HepG2 (cell line): ENCODE measurements around the gene CYP4F22. TPM values are rescaled to one million over a fixed set of nuclear protein-coding genes. Genes with fewer than 3 reads are reported as not detected.

ENCODE experiments used
- GABPA ChIP-seq, 2 experiments: IDR thresholded peaks; 2 replicates each; pipeline ENCODE4 v1.6.1; 2011 to 2016; ENCODE audit warnings: low read depth in 2 of 2, low read length in 1 of 2, missing biosample characterization in 1 of 2, missing genetic modification characterization in 1 of 2
- ISL2 ChIP-seq: sonication (generic); formaldehyde crosslinking; IDR thresholded peaks from 2 replicates; pipeline ENCODE4 v1.5.0; 2020; ENCODE audit warnings: missing genetic modification reagents
- MTA1 ChIP-seq: sonication (generic); formaldehyde crosslinking; IDR thresholded peaks from 2 replicates; pipeline ENCODE4 v1.4.0; 2020; ENCODE audit warnings: missing genetic modification reagents, mild to moderate bottlenecking, borderline replicate concordance
- NR2C2 ChIP-seq: sonication (generic); formaldehyde crosslinking; IDR thresholded peaks from 2 replicates; pipeline ENCODE4 v1.4.0; 2020; ENCODE audit warnings: missing genetic modification reagents, mild to moderate bottlenecking, moderate library complexity, borderline replicate concordance
- NR2F1 ChIP-seq, 2 experiments: fragments of 450-650 bp in 1 of 2; formaldehyde crosslinking in 1 of 2; IDR thresholded peaks; 2 replicates each; pipeline versions ENCODE4 v1.5.0 to v1.6.1; 2016 to 2020; ENCODE audit warnings: mild to moderate bottlenecking in 1 of 2, missing compliant biosample characterization in 1 of 2, missing genetic modification reagents in 1 of 2, moderate library complexity in 1 of 2
- NR2F6 ChIP-seq, 2 experiments: IDR thresholded peaks; 2 replicates each; pipeline ENCODE4 v1.6.1; 2016; ENCODE audit warnings: antibody characterized with exemption in 1 of 2, mild to moderate bottlenecking in 1 of 2
- RARA ChIP-seq: IDR thresholded peaks from 2 replicates; pipeline ENCODE4 v1.6.1; 2016; ENCODE audit warnings: missing genetic modification reagents, missing compliant biosample characterization
- RXRA ChIP-seq: sonication (generic); formaldehyde crosslinking; IDR thresholded peaks from 2 replicates; pipeline ENCODE4 v1.5.1; 2020; ENCODE audit warnings: missing genetic modification reagents
- SALL1 ChIP-seq: sonication (generic); formaldehyde crosslinking; IDR thresholded peaks from 2 replicates; pipeline ENCODE4 v1.8.0; 2022; ENCODE audit warnings: mild to moderate bottlenecking, missing genetic modification reagents
- SKIL ChIP-seq: sonication (generic); formaldehyde crosslinking; IDR thresholded peaks from 2 replicates; pipeline ENCODE4 v1.8.0; 2022; ENCODE audit warnings: missing genetic modification reagents, mild to moderate bottlenecking, moderate library complexity, borderline replicate concordance
- TBL1XR1 ChIP-seq: fragments of 150-350 bp; IDR thresholded peaks from 2 replicates; pipeline ENCODE4 v1.6.1; 2014; ENCODE audit warnings: borderline replicate concordance, low read length; ENCODE audit not compliant: partially characterized antibody
- ZNF34 ChIP-seq: sonication (generic); formaldehyde crosslinking; IDR thresholded peaks from 2 replicates; pipeline ENCODE4 v1.4.0; 2020; ENCODE audit warnings: mild to moderate bottlenecking, missing genetic modification reagents, borderline replicate concordance
- polyA plus RNA-seq, 8 experiments: library from polyadenylated mRNA; depleted of rRNA in 3 of 8; stranded (reverse) in 7 of 8; unstranded in 1 of 8; fragments of >200 nt; fragmentation: Illumina TruSeq in 4 of 8; extraction: Trizol in 4 of 8; gene quantifications; 2 replicates each; pipeline versions ENCODE4 v1.2.1 to v1.2.3, GENCODE V29; 2011 to 2016; ENCODE audit warnings: low read depth in 4 of 8, missing spikeins in 1 of 8, mixed read lengths in 1 of 8; ENCODE audit not compliant: insufficient read depth in 1 of 8
- total RNA-seq, 5 experiments: library from RNA; depleted of rRNA; stranded (reverse); fragments of >200 nt; fragmentation: Illumina TruSeq; extraction: Trizol; gene quantifications; 2 replicates each; pipeline ENCODE4 v1.2.3, GENCODE V29; 2016; ENCODE audit warnings: low read depth in 1 of 5
- TF ChIP-seq, protein P1 (sequence below), 2 experiments: fragments of 450-650 bp in 1 of 2; sonication (generic) in 1 of 2; formaldehyde crosslinking in 1 of 2; IDR thresholded peaks; 2 replicates each; pipeline versions ENCODE4 v1.6.1 to v1.8.0; 2016 to 2022; ENCODE audit warnings: antibody characterized with exemption in 1 of 2, mild to moderate bottlenecking in 1 of 2, missing genetic modification reagents in 1 of 2
- TF ChIP-seq, protein P2 (sequence below): fragments of 450-650 bp; IDR thresholded peaks from 2 replicates; pipeline ENCODE4 v1.6.1; 2017; ENCODE audit warnings: mild to moderate bottlenecking

Gene CYP4F22
- total and polyA plus RNA-seq, 2 of the 13 experiments (the other 11 are each of a cell fraction or from before 2014, with no cell fraction given) = 0.05 TPM; not detected in 1

DNA sequence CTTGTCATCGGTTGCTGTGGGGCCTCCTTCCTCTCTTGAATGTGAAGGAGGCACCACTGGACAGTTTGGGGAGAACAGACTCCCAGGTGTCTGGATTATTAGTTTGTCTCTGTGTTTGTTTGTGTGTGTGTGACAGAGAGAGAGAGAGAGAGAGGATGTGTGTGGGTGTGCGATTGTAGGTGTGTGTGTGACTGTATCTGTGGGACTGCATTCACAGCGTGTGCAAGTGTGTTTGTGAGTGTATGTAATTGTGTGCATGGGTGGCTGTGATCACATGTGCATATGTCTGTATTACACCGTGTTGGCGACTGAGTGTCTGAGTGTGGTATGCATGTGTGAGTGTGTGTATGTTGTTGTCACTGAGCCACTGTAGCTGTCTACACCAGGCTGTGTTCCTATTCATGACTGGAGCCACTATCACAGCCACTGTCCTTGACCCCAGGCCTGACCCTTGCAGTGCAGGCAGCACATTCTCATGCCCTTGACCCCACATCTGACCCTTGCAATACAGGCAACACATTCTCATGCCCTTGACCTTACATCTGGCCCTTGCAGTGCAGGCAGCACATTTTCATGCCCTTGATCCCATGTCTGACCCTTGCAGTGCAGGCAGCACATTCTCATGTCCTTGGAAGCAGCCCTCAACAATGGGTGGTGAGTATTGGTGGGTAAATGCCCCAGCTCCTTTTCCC, 81.6 kb downstream of the CYP4F22 start (continued):
- no peak for TF ChIP-seq ISL2 (CRISPR knock-in tag)
- TF ChIP-seq SKIL (CRISPR knock-in tag) = peak; percentile 81
- no peak for TF ChIP-seq GABPA (IDR thresholded peaks at IDR 0.05; ENCODE audit: low read depth, low read length)
- no peak for TF ChIP-seq GABPA (CRISPR knock-in tag; IDR thresholded peaks at IDR 0.05; ENCODE audit: low read depth)
- TF ChIP-seq TBL1XR1 = peak; percentile 39
- TF ChIP-seq RXRA = peak; percentile 89
- TF ChIP-seq NR2F1 (CRISPR knock-in tag; IDR thresholded peaks at IDR 0.05) = peak; percentile 64 to 80; a peak in 2 of 4 replicates
- no peak for TF ChIP-seq ZNF34 (CRISPR knock-in tag)
- TF ChIP-seq, protein P1, sequence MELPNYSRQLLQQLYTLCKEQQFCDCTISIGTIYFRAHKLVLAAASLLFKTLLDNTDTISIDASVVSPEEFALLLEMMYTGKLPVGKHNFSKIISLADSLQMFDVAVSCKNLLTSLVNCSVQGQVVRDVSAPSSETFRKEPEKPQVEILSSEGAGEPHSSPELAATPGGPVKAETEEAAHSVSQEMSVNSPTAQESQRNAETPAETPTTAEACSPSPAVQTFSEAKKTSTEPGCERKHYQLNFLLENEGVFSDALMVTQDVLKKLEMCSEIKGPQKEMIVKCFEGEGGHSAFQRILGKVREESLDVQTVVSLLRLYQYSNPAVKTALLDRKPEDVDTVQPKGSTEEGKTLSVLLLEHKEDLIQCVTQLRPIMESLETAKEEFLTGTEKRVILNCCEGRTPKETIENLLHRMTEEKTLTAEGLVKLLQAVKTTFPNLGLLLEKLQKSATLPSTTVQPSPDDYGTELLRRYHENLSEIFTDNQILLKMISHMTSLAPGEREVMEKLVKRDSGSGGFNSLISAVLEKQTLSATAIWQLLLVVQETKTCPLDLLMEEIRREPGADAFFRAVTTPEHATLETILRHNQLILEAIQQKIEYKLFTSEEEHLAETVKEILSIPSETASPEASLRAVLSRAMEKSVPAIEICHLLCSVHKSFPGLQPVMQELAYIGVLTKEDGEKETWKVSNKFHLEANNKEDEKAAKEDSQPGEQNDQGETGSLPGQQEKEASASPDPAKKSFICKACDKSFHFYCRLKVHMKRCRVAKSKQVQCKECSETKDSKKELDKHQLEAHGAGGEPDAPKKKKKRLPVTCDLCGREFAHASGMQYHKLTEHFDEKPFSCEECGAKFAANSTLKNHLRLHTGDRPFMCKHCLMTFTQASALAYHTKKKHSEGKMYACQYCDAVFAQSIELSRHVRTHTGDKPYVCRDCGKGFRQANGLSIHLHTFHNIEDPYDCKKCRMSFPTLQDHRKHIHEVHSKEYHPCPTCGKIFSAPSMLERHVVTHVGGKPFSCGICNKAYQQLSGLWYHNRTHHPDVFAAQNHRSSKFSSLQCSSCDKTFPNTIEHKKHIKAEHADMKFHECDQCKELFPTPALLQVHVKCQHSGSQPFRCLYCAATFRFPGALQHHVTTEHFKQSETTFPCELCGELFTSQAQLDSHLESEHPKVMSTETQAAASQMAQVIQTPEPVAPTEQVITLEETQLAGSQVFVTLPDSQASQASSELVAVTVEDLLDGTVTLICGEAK (IDR thresholded peaks at IDR 0.05) = no peak
- TF ChIP-seq, protein P1 (CRISPR knock-in tag; IDR thresholded peaks at IDR 0.05) = 0 out of 2 replicates have a peak, but pooled peaks have one; percentile 20
- TF ChIP-seq SALL1 = peak; percentile 46; the same call in 1 of the 2 replicates
- peak; percentile 79 for TF ChIP-seq NR2C2 (CRISPR knock-in tag)
- peak; percentile 88 for TF ChIP-seq NR2F6 (IDR thresholded peaks at IDR 0.05)
- TF ChIP-seq NR2F6 (CRISPR knock-in tag; IDR thresholded peaks at IDR 0.05) = peak; percentile 86
- TF ChIP-seq, protein P2, sequence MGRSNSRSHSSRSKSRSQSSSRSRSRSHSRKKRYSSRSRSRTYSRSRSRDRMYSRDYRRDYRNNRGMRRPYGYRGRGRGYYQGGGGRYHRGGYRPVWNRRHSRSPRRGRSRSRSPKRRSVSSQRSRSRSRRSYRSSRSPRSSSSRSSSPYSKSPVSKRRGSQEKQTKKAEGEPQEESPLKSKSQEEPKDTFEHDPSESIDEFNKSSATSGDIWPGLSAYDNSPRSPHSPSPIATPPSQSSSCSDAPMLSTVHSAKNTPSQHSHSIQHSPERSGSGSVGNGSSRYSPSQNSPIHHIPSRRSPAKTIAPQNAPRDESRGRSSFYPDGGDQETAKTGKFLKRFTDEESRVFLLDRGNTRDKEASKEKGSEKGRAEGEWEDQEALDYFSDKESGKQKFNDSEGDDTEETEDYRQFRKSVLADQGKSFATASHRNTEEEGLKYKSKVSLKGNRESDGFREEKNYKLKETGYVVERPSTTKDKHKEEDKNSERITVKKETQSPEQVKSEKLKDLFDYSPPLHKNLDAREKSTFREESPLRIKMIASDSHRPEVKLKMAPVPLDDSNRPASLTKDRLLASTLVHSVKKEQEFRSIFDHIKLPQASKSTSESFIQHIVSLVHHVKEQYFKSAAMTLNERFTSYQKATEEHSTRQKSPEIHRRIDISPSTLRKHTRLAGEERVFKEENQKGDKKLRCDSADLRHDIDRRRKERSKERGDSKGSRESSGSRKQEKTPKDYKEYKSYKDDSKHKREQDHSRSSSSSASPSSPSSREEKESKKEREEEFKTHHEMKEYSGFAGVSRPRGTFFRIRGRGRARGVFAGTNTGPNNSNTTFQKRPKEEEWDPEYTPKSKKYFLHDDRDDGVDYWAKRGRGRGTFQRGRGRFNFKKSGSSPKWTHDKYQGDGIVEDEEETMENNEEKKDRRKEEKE = no peak
- TF ChIP-seq RARA (CRISPR knock-in tag) = peak; percentile 91
- no peak for TF ChIP-seq MTA1
